ENCODE data around the gene CMTM1. TPM values are rescaled to one million over a fixed set of nuclear protein-coding genes. Genes with fewer than 3 reads are reported as not detected.

Gene CMTM1
- polyA plus RNA-seq, 1 donor from 2014 or later: 1.6 TPM

DNA sequence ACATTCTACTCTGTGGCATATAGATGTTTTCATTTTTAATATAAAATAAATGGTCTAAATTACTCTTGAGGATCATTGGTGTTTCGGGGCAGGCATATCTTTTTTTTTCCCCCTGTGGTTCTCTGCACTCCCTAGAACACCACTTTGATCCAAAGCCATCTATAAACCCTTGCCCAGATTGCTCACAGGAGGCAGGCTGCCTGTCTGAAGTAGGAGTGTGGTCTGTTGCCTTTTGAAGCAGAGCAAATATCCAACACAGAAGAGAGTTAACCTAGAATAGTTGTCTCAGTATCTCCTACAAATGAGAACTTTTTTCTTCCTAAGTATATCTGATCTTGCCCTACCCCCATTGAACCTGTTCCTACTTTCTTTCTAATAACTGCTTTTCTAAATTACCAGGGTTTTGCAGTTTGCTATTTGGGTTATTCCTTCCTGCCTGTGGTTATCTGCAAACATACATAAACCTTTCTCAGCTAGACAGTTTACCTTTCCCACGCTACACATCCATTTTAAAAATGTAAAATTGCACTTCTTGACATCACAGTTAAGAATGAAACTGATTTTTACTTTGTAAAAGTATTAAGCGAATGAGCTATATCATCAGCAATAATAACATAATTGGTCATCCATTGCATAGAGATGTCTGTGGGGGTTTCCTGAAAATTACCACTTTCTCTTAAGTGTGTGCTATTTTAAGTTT is 4.7 kb upstream of the CMTM1 start:
- Histone ChIP-seq H3K36me3 (ENCODE audit: insufficient read depth, low read length) (no peaks in the 10 kb centered on the region), H3K4me2 (ENCODE audit: low read length) (no peak overlapping the region), H3K79me2 (replicated peaks; ENCODE audit: insufficient read depth, low read length) (no peaks in the 10 kb centered on the region), H3K27me3 (ENCODE audit: insufficient read depth, low read depth, low read length) (no peaks in the 10 kb centered on the region), H2AFZ (ENCODE audit: low read depth, low read length) (no peak overlapping the region), H3F3A (ENCODE audit: insufficient read depth, low read length, poor library complexity, severe bottlenecking) (no peaks in the 10 kb centered on the region), H3K4me3 (ENCODE audit: low read length) (no peak overlapping the region), H3K9me3 (ENCODE audit: low read length) (no peaks in the 10 kb centered on the region), H3K9me2 (ENCODE audit: insufficient read depth, low read length) (no peaks in the 10 kb centered on the region), H3K27ac (ENCODE audit: low read length) (no peak overlapping the region), H3K9ac (ENCODE audit: low read length) (no peak overlapping the region), H4K20me1 (ENCODE audit: insufficient read depth) (no peaks in the 10 kb centered on the region)
- no peak for TF ChIP-seq MXI1 (conservative IDR thresholded peaks at IDR 0.05; ENCODE audit: poor library complexity, severe bottlenecking)
- TF ChIP-seq CTCF (IDR thresholded peaks at IDR 0.05; ENCODE audit: poor library complexity, severe bottlenecking): no peak
- no peak for TF ChIP-seq EP300 (conservative IDR thresholded peaks at IDR 0.05; ENCODE audit: poor library complexity, severe bottlenecking)
- no peak for TF ChIP-seq POLR2AphosphoS5 (IDR thresholded peaks at IDR 0.05)
- TF ChIP-seq RAD21 (conservative IDR thresholded peaks at IDR 0.05): no peak
- no peak for TF ChIP-seq SMC3 (conservative IDR thresholded peaks at IDR 0.05; ENCODE audit: poor library complexity)
- TF ChIP-seq, protein P1, sequence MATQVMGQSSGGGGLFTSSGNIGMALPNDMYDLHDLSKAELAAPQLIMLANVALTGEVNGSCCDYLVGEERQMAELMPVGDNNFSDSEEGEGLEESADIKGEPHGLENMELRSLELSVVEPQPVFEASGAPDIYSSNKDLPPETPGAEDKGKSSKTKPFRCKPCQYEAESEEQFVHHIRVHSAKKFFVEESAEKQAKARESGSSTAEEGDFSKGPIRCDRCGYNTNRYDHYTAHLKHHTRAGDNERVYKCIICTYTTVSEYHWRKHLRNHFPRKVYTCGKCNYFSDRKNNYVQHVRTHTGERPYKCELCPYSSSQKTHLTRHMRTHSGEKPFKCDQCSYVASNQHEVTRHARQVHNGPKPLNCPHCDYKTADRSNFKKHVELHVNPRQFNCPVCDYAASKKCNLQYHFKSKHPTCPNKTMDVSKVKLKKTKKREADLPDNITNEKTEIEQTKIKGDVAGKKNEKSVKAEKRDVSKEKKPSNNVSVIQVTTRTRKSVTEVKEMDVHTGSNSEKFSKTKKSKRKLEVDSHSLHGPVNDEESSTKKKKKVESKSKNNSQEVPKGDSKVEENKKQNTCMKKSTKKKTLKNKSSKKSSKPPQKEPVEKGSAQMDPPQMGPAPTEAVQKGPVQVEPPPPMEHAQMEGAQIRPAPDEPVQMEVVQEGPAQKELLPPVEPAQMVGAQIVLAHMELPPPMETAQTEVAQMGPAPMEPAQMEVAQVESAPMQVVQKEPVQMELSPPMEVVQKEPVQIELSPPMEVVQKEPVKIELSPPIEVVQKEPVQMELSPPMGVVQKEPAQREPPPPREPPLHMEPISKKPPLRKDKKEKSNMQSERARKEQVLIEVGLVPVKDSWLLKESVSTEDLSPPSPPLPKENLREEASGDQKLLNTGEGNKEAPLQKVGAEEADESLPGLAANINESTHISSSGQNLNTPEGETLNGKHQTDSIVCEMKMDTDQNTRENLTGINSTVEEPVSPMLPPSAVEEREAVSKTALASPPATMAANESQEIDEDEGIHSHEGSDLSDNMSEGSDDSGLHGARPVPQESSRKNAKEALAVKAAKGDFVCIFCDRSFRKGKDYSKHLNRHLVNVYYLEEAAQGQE (IDR thresholded peaks at IDR 0.05; ENCODE audit: borderline replicate concordance): no peak
- TF ChIP-seq TAF1 (IDR thresholded peaks at IDR 0.05; ENCODE audit: low read depth): no peak
- no peak for TF ChIP-seq EZH2 (IDR thresholded peaks at IDR 0.05; ENCODE audit: borderline replicate concordance, insufficient read depth, low read length, poor library complexity, severe bottlenecking)

- no peak overlapping the region for H3K9ac ChIP-seq (ENCODE audit: low read length)
- H3F3A ChIP-seq (ENCODE audit: insufficient read depth, low read length, poor library complexity, severe bottlenecking): no peaks in the 10 kb centered on the region
- no peaks in the 10 kb centered on the region for H3K27me3 ChIP-seq (ENCODE audit: insufficient read depth, low read depth, low read length)
- no peak overlapping the region for H3K4me2 ChIP-seq (ENCODE audit: low read length)
- H3K27ac ChIP-seq (ENCODE audit: low read length): no peak overlapping the region
- H4K20me1 ChIP-seq (ENCODE audit: insufficient read depth): no peaks in the 10 kb centered on the region
- no peak overlapping the region for H3K4me3 ChIP-seq (ENCODE audit: low read length)
- TF ChIP-seq CTCF (IDR thresholded peaks at IDR 0.05; ENCODE audit: poor library complexity, severe bottlenecking) (peak; percentile 41), EZH2 (IDR thresholded peaks at IDR 0.05; ENCODE audit: borderline replicate concordance, insufficient read depth, low read length, poor library complexity, severe bottlenecking) (no peak), RAD21 (conservative IDR thresholded peaks at IDR 0.05) (peak; percentile 34), MXI1 (conservative IDR thresholded peaks at IDR 0.05; ENCODE audit: poor library complexity, severe bottlenecking) (no peak), TAF1 (IDR thresholded peaks at IDR 0.05; ENCODE audit: low read depth) (no peak)
- no peaks in the 10 kb centered on the region for H3K36me3 ChIP-seq (ENCODE audit: insufficient read depth, low read length)
- no peaks in the 10 kb centered on the region for H3K9me3 ChIP-seq (ENCODE audit: low read length)
- no peaks in the 10 kb centered on the region for H3K9me2 ChIP-seq (ENCODE audit: insufficient read depth, low read length)
- no peaks in the 10 kb centered on the region for H3K79me2 ChIP-seq (replicated peaks; ENCODE audit: insufficient read depth, low read length)
- H2AFZ ChIP-seq (ENCODE audit: low read depth, low read length): no peak overlapping the region
Observed at GRCh38 chr16:66562409-66562808, 3.8 kb upstream of the CMTM1 start.
